Coronary artery (tissue), 2 donors: ENCODE results near the gene SHC2.

Experiments
- DNase-seq: peaks from one replicate; pipeline ENCODE4 v3.0.0-alpha.2; 2017; ENCODE audit warnings: low spot score
- H3K27ac ChIP-seq, 2 donors: fragments of 200-600 bp; sonication (generic); one replicate each; pipeline ENCODE4 v1.5.1; 2016 to 2019
- H3K4me3 ChIP-seq: fragments of 200-600 bp; sonication (generic); 2 replicates; pipeline ENCODE4 v1.5.1; 2016; ENCODE audit warnings: mild to moderate bottlenecking, moderate library complexity
- TF ChIP-seq, protein P1 (sequence below): fragments of 200-600 bp; sonication (generic); IDR thresholded peaks from one replicate; pipeline ENCODE4 v1.5.1; 2019; ENCODE audit warnings: antibody characterized with exemption

SHC2 gene

GRCh38 chr19:495402-496111, 34.7 kb upstream of the SHC2 start:
- DNase-seq, result no peak
- TF ChIP-seq, protein P1, sequence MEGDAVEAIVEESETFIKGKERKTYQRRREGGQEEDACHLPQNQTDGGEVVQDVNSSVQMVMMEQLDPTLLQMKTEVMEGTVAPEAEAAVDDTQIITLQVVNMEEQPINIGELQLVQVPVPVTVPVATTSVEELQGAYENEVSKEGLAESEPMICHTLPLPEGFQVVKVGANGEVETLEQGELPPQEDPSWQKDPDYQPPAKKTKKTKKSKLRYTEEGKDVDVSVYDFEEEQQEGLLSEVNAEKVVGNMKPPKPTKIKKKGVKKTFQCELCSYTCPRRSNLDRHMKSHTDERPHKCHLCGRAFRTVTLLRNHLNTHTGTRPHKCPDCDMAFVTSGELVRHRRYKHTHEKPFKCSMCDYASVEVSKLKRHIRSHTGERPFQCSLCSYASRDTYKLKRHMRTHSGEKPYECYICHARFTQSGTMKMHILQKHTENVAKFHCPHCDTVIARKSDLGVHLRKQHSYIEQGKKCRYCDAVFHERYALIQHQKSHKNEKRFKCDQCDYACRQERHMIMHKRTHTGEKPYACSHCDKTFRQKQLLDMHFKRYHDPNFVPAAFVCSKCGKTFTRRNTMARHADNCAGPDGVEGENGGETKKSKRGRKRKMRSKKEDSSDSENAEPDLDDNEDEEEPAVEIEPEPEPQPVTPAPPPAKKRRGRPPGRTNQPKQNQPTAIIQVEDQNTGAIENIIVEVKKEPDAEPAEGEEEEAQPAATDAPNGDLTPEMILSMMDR, result no peak
- H3K4me3 ChIP-seq, result no peak overlapping the region
- no peak overlapping the region for H3K27ac ChIP-seq

GRCh38 chr19:495081-495401, 34.2 kb upstream of the SHC2 start:
- no peak for DNase-seq
- Histone ChIP-seq H3K27ac (no peak overlapping the region), H3K4me3 (no peak overlapping the region)
- TF ChIP-seq, protein P1, result no peak

DNA sequence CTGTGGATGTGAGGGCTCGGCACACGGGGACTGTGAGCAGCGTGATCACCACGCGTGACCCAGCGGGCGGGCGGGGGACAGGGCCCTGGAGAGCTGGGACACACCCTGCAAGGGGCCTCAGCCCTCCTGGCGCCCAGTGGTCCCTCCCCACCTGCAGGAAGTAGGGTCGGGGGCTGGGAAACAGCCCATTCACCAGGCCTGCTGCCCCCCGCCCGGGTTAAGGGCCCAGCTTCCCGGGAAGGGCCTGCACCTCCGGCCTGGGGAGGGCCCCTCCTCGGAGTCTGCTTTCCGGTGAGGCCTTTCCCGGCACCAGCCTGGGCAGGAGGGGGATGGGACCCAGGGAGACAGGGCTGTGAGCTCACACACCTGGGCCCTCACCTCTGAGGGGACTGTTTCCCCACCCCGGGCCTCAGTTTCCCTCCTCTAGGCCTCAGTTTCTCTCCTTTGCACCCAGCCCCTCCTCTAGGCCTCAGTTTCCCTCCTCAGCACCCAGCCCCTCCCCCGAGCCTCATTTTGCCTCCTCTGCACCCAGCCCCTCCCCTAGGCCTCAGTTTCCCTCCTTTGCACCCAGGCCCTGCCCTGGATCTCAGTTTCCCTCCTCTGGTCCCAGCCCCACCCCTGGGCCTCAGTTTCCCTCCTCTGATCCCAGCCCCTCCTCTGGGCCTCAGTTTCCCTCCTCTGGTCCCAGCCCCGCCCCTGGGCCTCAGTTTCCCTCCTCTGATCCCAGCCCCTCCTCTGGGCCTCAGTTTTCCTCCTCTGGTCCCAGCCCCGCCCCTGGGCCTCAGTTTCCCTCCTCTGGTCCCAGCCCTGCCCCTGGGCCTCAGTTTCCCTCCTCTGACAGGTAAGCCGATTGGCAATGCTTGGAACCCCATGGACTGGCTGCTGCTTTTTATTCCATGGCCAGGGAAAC, 33.6 kb upstream of the SHC2 start:
- no peak overlapping the region for H3K27ac ChIP-seq
- DNase-seq, result no peak
- TF ChIP-seq, protein P1, result no peak
- H3K4me3 ChIP-seq, result no peak overlapping the region

DNA sequence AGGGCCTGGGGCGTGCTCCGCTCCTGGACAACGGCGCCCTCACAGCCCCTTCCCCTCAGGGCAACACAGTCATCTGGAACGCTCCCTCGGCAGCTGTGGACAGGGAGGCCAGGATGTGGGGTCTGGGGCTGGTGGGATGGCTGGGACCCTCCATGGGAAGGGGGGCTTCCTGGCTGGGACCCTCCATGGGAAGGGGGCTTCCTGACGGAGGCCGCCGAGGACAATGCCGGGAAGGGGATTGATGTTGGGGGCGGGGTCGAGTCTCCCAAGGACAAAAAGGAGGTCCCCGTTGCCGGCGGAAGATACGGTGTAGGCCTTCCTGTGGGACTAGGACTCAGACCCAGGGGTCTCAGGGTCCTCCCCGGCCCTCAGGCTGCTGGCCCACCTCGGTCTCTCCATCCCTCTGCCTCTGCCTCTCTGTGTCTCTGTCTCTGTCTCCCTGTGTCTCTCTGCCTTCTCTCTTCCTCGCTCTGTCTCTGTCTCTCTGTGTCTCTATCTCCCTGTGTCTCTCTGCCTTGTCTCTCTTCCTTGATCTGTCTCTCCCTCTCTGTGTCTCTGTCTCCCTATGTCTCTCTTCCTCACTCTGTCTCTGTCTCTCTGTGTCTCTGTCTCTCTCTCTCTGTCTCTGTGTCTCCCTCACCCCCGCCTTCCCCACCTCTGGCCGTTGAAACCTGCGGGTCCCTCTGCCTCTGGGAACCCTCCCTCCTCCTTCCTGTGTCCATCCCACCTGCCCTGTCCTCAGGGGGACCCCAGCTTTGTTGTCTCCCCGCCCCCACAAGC, 32.7 kb upstream of the SHC2 start:
- DNase-seq, result no peak
- H3K4me3 ChIP-seq, result no peak overlapping the region
- no peak overlapping the region for H3K27ac ChIP-seq
- TF ChIP-seq, protein P1, result no peak

DNA sequence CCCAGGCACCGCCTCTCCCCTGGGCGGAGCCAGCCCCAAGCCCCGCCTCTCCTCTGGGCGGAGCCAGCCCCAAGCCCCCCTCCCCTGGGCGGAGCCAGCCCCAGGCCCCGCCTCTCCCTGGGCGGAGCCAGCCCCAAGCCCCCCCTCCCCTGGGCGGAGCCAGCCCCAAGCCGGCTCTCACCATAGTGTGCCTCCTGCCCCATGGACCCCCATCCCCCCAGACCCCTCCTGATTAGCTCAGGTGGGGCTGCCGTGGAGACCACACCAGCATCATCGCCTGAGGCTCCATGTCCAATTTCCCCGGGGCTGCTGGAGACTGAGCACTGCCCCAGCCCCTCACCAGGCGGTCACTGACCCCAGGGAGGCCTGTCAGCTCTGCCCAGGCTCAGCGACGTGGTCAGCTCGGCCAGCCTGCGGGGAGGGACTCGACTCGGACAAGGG, 31.3 kb upstream of the SHC2 start:
- H3K27ac ChIP-seq, result no peak overlapping the region
- no peak for DNase-seq
- H3K4me3 ChIP-seq, result no peak overlapping the region
- TF ChIP-seq, protein P1, result no peak

DNA sequence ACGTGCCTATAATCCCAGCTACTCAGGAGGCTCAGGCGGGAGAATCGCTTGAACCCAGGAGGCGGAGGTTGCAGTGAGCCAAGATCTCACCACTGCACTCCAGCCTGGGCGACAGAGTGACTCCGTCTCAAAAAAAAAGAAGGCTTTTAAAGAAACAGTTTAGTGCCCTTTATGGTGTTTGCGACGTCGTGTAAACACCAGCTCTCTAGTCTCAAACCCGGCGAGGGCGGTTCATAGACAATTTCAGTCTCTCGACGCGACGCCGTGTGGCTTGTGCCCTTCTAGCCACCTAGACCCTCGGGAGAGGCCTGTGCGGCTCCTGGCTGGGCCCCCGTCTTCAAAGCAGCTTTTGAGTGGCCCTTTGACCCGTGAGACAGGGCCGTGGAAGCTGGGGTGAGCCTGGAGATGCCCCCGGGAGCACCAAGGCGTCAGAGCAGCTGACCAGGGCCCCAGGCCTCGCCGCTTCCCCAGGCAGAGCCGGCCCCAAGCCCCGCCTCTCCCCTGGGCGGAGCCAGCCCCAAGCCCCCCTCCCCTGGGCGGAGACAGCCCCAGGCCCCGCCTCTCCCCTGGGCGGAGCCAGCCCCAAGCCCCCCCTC, 30.4 kb upstream of the SHC2 start:
- no peak for DNase-seq
- H3K4me3 ChIP-seq, result no peak overlapping the region
- TF ChIP-seq, protein P1, result no peak
- no peak overlapping the region for H3K27ac ChIP-seq
